Activated T-cell treated with anti-CD3 and anti-CD28 coated beads, Interleukin-2, amount 50 U/mL, for 1 hour (primary cell): ENCODE data around the gene PPARG.
"Not testable (repeated sequence)": the region's sequence is repeated elsewhere in the genome, so short reads cannot be mapped to it uniquely, and the experiment has no call there.

Experiments
- DNase-seq: peaks from one replicate; pipeline ENCODE4 v3.0.0-alpha.2; 2020

PPARG gene

DNA sequence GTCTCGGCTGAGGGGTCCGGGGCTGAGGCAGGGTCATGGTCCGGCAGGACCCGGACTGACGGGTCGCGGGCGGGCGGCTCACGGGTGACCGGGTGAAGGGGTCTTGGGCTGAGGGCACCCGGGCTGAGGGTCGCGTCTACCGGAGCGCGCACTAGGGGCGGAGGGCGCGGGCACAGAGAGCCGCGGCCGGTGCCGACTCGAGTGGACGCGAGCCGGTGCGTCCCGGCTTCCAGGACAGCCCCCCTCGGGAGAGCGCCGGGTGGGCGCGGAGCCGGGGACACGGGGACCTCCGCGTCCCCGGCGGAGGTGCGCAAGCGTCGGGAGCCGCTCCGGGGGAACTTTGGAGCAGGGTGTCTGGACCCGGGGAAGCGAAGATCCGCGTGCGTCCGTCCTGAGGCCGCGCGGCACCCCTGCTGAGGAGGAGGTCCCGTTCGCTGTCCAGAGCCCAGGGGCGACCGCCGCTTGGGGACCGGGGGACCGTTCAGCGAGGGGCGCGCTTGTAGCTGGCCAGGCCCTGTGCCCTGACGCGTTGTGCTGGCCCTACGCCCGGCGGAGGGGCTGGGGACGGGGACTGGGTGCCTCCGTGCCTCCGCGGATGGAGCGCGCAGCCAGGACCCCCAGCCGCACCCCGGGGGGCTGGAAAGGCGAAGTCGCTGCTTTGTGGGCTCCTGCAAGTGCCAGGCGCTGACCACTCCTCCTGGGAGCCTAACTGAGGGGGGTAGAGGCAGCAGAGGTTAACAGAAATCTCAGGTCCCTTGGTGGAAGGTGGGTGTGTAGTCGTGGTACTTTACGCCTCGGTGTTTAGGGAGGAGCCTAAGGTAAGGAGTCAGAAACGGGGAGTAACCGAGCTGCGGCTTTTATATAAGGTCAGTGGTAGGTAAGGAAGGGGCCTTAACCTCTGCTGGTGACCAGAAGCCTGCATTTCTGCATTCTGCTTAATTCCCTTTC lies at the start of gene PPARG:
TSS of gene PPARG (plus strand) at position 889 of the 948 bp plus-strand sequence. CDS start 90,642 bp downstream, outside the sequence.
- no peak for DNase-seq

DNA sequence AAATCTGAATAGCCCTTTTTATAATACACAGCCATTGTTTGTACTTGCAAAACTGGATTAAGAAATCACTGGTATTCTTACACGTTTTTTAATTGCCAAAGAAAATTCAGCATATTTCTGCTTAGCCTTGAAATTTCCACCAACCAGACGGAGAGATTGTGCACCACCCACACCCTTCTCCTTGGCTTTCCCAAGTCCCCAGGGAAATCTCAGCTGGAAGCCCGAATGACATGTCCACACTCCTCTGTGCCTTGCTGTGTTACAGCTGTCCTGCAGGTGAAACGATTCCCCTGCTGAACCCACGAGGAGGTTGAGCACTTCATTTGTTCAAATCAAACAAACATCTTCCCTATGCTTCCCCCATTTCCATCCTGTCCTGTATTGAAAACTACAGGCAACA lies 49.6 kb upstream of the PPARG start:
- DNase-seq, result no peak

DNA sequence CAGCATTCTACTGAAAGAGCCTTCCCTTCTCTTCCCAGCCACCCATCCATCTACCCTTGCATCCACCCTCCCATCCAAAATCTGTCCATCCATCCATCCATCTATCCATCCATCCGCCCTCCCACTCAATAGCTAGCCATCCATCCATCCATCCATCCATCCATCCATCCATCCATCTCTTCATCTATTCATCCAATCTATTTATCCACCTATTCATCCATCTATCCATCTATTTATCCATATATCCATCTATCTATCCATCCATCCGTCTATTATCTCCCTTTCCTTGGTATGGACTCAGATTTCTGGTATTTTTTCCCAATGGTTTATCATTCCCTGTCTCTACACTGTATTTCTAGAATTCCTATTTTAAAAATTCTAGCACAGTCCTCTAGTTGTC lies 46.1 kb upstream of the PPARG start:
- no peak for DNase-seq

DNA sequence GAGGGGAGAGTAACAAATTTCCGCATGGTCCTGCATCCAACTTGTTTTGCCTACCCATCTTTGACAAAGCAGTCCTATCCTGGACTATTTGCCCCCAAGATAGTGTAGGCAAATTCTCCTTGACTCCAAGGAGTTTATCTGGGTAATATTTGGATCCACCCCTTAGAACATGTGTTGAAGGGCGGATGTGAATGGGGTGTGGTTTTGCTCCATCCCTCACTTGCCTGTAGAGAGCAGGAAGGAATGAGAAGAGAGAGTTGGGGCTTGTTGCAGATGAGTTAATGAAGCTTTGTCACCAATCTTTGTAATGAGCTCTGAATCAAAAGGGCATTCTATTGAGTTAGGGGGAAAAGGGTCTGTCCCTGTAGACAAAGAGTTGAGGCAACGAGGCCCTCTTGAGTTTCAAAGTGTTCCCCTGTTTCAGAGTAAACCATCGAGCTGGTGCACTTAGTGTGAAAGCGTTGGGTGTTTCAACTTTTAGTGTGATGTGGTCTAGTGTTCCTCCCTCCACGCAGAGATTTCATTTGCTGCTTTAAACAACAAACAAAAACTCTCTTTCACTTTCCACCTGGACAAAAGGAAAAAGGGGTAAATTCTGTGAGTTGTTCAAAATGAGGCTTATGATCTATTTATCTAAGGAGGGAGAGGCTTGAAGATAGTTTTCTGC lies 42.2 kb upstream of the PPARG start:
- no peak for DNase-seq

DNA sequence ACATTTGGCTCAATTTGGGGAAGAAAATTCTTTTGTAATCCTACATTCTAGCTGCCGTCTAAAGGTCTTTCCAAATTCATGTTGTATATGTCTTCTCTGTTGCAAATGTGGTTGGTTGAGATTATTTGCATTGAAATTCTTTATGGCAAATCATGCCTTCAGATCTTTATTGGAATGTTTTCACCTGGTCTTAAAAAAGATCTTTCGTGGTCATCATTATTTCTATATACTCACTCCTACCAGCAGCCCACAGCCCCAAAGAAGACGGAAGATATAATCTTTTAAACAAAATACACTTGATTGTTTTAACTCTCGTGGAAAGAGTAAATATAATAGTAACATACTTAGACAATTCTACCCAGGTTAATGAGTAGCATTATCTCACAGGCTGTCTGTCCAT lies 41.5 kb upstream of the PPARG start:
- no peak for DNase-seq

DNA sequence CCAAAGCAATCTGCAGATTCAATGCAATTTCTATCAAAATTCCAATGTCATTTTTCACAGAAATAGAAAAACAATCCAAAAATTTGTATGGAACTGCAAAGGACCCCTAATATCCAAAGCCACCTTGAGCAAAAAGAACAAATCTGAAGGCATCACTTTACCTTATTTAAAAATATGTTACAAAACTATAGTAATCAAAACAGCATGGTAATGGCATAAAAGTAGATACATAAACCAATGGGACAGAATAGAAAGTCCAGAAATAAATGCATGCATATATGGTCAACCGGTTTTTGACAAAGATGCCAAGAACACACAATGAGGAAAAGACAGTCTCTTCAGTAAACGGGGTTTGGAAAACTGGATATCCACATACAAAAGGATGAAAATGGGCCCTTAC lies 39.4 kb upstream of the PPARG start:
- no peak for DNase-seq

DNA sequence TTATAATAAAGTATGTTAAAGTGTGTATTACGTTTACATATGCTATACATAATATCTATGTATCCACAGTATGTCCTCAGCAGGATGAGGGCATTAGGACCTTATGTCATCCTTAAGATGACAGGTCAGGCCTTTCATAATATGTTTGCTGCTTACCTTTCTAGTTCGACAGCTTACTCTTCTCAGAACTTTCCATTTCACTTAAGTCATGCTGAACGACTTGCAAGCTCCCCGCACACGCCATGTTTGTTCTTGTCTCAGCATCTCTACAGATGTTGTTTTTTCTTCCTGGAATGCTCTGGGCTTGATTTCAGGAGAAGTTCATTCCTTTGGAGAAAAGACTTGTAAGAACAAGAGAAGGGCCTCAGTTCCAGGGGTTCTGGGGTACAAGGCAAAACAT lies 36.0 kb upstream of the PPARG start:
- no peak for DNase-seq

DNA sequence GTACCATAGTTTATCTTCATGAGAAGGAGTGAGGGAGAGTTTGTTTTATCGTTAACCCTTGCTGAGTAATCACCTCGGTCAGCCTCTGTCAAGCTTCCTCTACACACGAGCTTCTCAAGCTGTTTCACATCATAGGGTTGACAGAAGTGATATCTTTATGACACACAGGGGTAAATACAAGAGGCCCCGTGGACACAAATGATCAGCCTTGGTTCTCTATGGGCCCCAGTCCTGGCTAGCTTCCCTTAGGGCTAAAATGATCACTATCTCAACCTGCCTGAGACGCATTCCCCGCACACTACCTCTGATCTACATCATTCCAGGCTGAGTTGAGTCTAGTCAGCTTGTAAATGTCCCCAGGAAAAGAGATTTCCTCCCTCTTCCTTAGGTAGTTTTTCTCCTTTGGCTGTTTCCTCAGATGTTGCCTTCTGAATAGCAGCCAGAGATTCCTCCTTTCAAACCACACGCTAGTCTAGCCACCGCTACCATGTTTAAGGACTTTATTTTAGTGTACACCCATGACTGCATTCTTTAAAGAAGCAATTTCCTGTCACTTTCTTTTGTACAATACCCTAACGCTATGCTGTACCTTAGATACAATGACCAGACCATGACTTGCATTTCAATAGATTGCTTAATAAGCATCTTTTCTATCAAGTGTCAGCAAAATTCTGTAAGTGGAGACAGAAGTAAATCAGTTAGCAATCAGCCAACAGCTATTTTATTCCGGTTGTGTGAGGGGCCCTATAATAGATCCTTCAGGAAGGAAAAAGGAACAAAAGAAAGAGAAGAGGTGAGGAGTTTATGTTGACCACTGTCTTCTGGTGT lies 35.1 kb upstream of the PPARG start:
- DNase-seq, result no peak

DNA sequence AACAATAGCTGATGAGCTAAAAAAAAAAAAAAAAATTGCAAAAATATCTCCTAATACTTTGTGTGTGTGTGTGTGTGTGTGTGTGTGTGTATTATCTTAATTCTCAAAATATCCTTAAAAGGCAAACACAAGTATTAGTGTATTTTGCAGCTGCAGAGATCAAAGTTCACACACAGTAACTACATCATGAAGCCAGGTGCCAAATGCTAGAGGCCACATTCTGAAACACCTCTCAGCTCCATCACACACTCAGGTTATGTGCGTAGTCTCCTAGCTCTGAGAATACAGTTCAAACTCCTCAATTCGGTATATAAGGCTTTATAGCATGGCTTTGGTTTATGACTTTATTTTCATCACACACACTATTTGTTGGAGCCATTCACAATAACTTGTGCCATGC lies 33.5 kb upstream of the PPARG start:
- DNase-seq, result no peak

DNA sequence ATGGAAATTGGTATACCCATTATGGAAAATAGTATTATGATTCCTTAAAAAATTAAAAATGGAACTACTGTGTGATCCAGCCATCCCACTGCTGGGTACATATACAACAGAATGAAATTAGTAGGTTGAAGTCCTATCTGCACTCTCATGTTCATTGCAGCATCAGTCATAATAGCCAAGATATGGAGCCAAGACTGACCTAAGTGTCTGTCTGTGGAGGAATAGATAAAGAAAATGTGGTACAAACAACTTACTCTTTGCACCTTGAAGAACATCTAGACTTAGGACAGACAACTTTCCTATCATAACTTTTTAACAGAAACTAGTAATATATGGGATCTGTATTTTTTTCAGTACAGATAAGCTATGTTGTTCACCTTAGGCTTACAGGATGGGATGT lies 30.0 kb upstream of the PPARG start:
- DNase-seq, result no peak

DNA sequence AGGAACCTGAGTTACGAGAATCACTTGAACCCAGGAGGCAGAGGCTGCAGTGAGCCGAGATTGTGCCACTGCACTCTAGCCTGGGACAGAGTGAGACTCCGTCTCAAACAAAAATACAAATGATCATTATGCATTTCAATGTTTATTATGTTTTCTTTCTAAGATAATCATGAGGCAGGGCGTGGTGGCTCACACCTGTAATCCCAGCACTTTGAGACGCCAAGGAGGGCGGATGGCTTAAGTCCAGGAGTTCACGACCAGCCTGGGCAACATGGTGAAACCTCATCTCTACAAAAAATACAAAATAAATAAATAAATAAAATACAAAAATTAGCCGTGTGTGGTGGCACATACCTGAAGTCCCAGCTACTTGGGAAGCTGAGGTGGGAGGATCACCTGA lies 26.7 kb upstream of the PPARG start:
- DNase-seq, result not testable (repeated sequence)

DNA sequence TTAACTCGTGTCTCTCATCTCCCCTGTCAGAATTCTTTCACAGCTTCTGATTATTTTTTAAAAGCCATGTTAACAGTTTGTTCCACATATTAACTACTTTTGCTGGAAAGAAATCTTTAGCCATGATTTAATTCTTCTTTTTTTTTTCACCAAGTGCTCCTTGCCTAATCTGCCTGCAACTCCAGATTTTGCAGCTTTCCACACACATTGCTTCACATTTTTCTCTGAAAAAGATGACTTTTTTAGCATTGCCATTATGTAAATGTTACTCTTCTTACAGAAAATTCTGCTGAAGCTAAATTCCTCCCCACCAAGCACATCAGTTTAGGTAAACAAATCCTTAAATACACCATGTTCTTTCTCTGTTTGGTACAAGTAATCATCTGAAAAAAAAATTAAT lies 23.4 kb upstream of the PPARG start:
- no peak for DNase-seq

DNA sequence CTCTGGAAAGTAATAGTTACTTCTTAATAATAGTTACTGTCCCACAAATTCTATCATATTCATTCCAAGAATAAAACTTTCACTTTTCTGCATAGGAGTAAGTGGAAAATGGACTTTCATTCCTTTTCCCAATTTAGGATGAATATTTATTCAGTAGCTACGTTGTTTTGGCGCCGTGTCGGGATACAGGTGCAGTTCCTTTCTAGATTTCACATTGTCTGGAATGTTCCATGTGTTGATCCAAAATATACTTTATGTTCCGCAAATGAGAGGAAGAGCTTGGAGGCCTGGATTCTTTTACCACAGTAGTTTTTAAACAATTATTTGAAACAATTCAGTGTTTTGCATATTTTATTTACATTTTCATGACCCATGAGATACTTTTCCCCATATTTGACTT lies 22.8 kb upstream of the PPARG start:
- DNase-seq, result no peak

DNA sequence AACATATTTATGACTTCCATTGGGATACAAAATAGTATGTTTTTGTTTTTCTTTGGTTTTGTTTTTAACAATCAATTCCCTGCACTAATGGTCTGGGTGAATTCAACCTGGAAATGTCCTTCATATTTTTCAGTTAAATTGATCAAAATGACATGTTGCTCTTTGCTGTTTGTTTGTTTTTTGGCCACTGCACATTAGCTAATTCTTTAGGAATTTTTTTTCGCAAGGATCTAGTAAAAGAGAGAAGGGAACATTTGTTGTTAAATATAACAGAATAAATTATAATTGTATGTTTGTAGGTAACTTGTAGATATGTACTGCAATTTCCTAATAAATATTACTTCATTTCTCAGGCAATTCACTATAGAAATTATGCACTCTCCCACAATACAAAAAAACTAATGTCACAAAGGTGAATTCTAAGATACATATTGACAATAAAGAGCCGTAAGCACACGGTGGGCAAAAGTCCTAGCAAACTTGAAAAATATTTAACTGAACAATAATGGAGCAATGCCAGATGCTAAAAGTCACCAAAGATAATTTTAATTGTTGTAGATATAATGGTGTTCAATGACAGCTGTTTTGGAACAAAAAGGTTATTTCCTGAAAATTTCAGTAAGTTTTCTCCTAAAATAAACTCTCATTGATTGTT lies 21.4 kb upstream of the PPARG start:
- DNase-seq, result no peak

DNA sequence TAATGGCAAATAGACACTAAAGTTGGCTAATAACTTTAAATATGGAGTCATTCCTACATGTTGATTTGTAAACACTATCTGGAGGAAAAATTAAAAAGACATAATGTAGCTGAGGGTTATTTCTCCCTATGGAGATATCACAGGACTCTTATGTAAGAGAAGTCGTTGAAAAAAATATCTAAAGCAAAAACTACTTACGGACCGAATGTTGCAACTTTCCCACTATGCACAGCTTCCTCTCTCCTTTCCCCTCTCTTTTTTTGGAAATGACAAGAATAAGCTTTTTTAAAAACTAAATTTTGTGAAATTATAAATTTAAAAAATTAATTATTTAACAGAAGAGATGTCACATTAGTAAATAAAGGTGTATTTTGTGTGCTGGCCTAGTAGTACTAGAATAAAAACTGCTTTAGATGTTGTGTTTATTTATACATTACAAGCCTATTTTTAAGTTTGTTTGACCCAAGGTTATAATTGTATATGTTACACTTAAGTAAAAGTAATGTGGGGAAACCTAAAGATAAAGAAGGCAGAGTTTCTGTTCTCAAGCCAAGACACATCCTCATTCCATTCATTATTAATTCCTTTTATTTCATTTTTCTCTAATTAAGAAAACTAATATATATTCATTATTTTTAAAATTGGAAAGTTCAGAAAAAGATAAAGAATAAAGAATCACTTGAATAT lies 20.7 kb upstream of the PPARG start:
- DNase-seq, result no peak

DNA sequence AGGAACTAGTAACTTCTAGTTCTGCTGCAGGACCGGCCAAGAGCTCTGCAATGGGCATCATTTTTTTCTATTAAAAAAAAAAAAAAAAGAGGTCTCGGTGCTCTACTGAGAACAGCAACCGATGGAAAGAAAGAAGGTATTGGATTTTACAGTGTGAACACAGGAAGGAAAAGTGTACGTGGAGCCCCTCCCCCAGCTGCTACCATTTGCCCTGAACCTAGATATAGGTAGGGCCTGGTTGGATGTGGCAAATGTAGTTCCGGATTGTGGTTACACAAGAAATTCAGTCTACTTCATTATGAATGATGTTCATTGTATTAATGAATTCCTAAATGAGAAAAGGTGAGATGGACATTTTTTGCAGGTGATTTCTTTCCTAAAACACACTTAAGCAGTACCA lies 17.9 kb upstream of the PPARG start:
- DNase-seq, result no peak

DNA sequence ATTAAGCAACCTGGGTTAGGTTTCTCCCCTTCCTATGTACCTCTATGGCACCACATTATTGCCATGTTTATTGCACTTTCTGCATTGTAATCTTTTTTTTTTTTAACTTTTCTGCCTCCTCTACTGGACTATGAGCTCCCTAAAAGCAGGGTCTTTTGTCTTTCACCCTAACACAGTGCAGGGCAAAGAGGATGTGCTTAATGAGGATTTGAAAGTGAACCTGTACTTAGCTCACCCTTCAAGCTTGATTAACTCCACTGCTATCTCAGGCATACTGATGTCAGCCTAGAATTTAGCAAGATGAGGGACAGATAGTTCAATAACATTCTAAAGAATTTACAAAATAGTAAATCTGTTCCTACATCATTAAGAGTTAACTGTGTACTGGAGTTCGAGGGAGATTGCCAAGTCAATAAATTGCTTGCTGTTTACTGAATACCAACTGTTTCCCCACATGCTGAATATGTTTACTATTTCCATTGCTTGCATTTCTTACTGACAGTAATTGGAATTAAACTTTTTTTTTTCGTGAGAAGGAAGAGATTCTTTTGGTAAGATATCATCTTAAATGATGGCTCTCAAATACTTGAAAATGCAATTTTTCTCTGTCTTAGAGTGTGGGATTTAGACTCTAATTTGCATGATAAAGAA lies 15.7 kb upstream of the PPARG start:
- DNase-seq, result no peak

DNA sequence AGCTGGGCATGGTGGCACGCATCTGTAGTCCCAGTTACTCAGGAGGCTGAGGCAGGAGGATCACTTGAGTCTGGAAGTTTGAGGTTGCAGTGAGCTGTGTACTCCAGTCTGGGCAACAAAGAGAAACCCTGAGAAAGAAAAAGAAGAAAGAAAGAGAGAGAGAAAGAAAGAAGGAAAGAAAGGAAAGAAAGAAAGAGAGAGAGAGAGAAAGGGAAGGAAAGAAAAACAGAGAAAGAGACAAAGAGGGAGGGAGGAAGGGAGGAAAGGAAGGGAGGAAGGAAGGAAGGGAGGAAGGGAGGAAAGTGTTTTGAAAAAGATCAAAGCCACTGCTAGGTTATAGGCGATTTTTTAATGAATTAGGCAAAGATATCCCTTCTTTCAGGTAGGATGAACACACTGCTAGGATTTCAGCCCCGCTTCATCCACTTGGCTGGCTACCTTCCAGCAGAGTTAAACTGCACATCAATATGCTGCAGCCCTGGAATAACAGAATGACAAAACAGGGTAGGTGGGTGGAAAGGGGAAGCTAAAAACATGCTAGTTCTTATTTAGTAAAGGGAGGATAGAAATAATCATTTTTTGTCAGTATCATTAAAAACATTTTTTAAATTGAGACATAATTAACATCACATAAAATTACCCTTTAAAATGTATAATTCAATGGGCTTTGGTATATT lies 12.8 kb upstream of the PPARG start:
- no peak for DNase-seq

DNA sequence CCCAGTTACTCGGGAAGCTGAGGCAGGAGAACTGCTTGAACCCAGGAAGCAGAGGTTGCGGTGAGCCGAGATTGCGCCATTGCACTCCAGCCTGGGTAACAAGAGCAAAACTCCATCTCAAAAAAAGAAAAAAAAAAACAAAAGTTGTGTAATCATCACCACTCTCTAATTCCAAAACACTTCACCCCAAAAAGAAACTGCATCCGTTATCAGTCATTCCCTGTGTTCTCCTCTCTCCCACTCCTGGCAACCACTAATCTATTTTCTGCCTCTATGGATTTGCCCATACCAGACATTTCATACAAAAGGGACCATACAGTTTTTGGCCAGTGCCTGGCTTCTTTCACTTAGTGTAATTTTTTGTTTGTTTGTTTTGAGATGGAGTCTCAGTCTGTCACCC lies 12.0 kb upstream of the PPARG start:
- not testable (repeated sequence) for DNase-seq

DNA sequence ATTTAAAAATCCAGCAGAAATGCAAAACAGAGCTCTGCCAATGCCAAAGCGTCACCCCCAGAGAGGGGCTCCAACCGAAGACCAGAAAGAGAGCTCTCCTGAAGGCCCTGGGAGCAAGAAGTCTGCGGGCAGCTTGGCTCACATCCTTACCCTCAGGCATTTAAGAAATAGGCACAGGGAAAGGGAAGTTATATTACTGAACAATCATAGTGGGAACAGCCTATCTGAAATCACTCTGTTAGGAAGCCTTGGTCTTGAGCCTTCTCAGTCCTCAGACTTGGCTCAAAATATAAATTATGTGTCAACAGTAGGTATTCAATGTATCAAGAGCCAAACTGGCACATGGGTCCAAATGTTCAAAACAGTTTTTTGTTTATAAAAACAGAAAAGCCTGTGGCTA lies 10.3 kb upstream of the PPARG start:
- no peak for DNase-seq
